KMS-11 (cell line): Measurements from ENCODE around the gene ZNF805.
A peak's percentile ranks its signal among the peaks of the same experiment; 100 is the strongest.

Experiments
- H2AFZ ChIP-seq: fragments of 200-600 bp; sonication (generic); 2 replicates; pipeline ENCODE4 v1.6.1; 2016; ENCODE audit warnings: antibody characterized with exemption, mixed run types, low read depth
- H3K27ac ChIP-seq: fragments of 200-600 bp; sonication (generic); 2 replicates; pipeline ENCODE4 v1.6.1; 2016; ENCODE audit warnings: mild to moderate bottlenecking, mixed run types
- H3K27me3 ChIP-seq: fragments of 200-600 bp; sonication (generic); 2 replicates; pipeline ENCODE4 v1.6.1; 2017; ENCODE audit warnings: mild to moderate bottlenecking, low read depth, mixed run types, moderate library complexity; ENCODE audit not compliant: insufficient read depth
- H3K36me3 ChIP-seq: fragments of 200-600 bp; sonication (generic); 2 replicates; pipeline ENCODE4 v1.6.1; 2017; ENCODE audit warnings: mild to moderate bottlenecking, mixed run types; ENCODE audit not compliant: insufficient read depth
- H3K4me1 ChIP-seq: fragments of 200-600 bp; sonication (generic); 2 replicates; pipeline ENCODE4 v1.6.1; 2016; ENCODE audit warnings: mild to moderate bottlenecking, low read depth, mixed run types; ENCODE audit not compliant: poor library complexity, severe bottlenecking
- H3K4me2 ChIP-seq: fragments of 200-600 bp; sonication (generic); 2 replicates; pipeline ENCODE4 v1.7.0; 2016; ENCODE audit warnings: mild to moderate bottlenecking, mixed run types
- H3K4me3 ChIP-seq: fragments of 200-600 bp; sonication (generic); IDR thresholded peaks from 2 replicates; pipeline ENCODE4 v1.6.1; 2017; ENCODE audit warnings: low read depth, low read length, mixed read lengths; ENCODE audit not compliant: insufficient read depth
- H3K79me2 ChIP-seq: fragments of 200-600 bp; sonication (generic); 2 replicates; pipeline ENCODE4 v1.6.1; 2016; ENCODE audit warnings: low read depth, mixed run types; ENCODE audit not compliant: insufficient read depth
- H3K9ac ChIP-seq: fragments of 200-600 bp; sonication (generic); 2 replicates; pipeline ENCODE4 v1.6.1; 2016; ENCODE audit warnings: mild to moderate bottlenecking, mixed run types
- H4K20me1 ChIP-seq: fragments of 200-600 bp; sonication (generic); 2 replicates; pipeline ENCODE4 v1.6.1; 2016; ENCODE audit warnings: mild to moderate bottlenecking, mixed run types; ENCODE audit not compliant: insufficient read depth
- TF ChIP-seq, protein P1 (sequence below): fragments of 200-600 bp; sonication (generic); conservative IDR thresholded peaks from 2 replicates; pipeline ENCODE4 v1.6.1; 2017; ENCODE audit warnings: low read depth, mild to moderate bottlenecking, antibody characterized with exemption, low read length, moderate library complexity, mixed read lengths

ZNF805 gene

DNA sequence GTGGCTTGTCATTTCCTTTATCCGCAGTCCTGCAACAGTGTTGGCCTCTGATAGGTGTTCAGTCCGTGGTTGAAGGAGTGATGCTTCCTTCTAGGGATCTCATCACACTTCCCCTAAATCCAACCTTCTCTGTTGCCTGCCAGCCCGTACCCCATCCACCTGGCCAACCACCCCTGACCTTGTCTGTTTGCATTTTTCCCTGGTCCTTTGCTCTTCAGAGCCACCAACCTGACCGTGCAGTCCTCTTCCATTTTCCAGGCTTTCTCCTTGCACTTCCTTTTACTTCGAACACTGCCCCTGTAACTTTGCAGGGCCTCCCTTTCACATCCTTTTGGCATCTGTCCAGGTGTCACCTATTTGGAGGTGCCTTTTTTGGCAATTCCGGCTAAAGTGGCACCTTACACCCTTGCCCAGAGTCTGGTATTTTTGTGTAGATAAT lies 40.5 kb downstream of the ZNF805 start:
- Histone ChIP-seq H3K9ac (peak overlapping the region; percentile 98), H3K36me3 (peaks cover 13% of the 10 kb centered on the region; the same call in 1 of the 2 replicates)
- TF ChIP-seq, protein P1, sequence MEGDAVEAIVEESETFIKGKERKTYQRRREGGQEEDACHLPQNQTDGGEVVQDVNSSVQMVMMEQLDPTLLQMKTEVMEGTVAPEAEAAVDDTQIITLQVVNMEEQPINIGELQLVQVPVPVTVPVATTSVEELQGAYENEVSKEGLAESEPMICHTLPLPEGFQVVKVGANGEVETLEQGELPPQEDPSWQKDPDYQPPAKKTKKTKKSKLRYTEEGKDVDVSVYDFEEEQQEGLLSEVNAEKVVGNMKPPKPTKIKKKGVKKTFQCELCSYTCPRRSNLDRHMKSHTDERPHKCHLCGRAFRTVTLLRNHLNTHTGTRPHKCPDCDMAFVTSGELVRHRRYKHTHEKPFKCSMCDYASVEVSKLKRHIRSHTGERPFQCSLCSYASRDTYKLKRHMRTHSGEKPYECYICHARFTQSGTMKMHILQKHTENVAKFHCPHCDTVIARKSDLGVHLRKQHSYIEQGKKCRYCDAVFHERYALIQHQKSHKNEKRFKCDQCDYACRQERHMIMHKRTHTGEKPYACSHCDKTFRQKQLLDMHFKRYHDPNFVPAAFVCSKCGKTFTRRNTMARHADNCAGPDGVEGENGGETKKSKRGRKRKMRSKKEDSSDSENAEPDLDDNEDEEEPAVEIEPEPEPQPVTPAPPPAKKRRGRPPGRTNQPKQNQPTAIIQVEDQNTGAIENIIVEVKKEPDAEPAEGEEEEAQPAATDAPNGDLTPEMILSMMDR: no peak

DNA sequence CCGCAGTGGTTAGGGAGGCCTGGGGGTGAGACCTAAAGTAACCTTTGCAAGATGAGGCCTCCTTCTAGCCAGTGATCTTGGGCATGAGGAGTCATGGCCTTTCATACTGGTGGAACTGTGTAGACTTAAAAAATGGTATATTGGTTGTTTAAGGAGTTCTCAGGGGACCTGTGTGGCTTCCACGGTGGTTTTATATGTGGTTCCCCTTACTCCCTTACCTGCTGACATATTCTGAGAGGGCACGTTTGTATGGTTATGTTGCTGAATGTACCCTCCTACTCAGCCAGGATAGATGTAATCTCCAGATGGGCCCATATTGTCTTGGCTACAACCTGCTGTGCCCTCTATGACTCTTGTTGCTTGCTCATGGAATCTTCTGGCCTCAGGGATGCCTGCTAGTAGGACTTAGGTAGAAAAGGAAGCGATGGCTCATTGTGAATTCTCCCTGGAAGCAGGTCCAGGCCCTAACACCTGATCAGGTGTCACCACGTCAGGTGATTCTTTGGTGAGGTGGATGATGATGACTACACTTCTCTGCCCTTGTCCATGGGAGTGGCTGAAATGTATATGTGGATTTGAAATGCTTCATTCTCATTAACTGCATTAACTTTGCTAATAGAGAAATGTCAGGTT lies 41.7 kb downstream of the ZNF805 start:
- Histone ChIP-seq H4K20me1 (no peaks in the 10 kb centered on the region), H2AFZ (no peak overlapping the region), H3K36me3 (peaks cover 20% of the 10 kb centered on the region; the same call in 1 of the 2 replicates), H3K27ac (no peak overlapping the region), H3K27me3 (no peaks in the 10 kb centered on the region), H3K4me2 (peak overlapping the region; percentile 83; the same call in 1 of the 2 replicates), H3K4me1 (peaks cover 18% of the 10 kb centered on the region), H3K79me2 (peaks cover 59% of the 10 kb centered on the region), H3K4me3 (no peak overlapping the region), H3K9ac (no peak overlapping the region)
- TF ChIP-seq, protein P1: no peak

More for the DNA sequence above, 40.5 kb downstream of the ZNF805 start:
- Histone ChIP-seq H3K4me2 (peak overlapping the region; percentile 83), H3K4me3 (no peak overlapping the region), H2AFZ (peak overlapping the region; percentile 93), H3K27ac (peak overlapping the region; percentile 92), H3K79me2 (peaks cover 53% of the 10 kb centered on the region), H3K4me1 (peaks cover 18% of the 10 kb centered on the region), H4K20me1 (no peaks in the 10 kb centered on the region), H3K27me3 (no peaks in the 10 kb centered on the region)

DNA sequence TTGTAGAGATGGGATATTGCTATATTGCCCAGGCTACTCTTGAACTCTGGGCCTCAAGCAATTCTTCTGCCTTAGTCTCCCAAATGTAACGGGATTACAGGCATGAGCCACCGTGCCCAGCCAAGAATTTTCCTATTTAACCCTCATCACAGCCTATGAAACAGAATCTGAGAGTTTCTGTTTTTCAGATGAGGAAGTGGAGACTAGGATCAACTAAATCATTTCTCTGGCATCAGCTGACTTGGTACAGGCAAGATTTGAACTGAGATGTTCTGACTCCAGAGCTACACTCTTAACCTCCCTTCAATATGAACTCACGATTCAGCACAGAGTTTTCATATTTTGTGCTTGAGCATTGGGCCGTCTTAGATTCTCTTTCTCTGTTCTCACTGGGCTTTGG lies 47.9 kb downstream of the ZNF805 start:
- H4K20me1 ChIP-seq: no peaks in the 10 kb centered on the region
- no peak overlapping the region for H3K27ac ChIP-seq
- peaks cover 66% of the 10 kb centered on the region for H3K36me3 ChIP-seq
- H3K9ac ChIP-seq: no peak overlapping the region
- no peak overlapping the region for H2AFZ ChIP-seq
- no peak overlapping the region for H3K4me3 ChIP-seq
- no peaks in the 10 kb centered on the region for H3K4me1 ChIP-seq
- H3K4me2 ChIP-seq: no peak overlapping the region
- TF ChIP-seq, protein P1: no peak
- H3K79me2 ChIP-seq: peaks cover 47% of the 10 kb centered on the region
- no peaks in the 10 kb centered on the region for H3K27me3 ChIP-seq

DNA sequence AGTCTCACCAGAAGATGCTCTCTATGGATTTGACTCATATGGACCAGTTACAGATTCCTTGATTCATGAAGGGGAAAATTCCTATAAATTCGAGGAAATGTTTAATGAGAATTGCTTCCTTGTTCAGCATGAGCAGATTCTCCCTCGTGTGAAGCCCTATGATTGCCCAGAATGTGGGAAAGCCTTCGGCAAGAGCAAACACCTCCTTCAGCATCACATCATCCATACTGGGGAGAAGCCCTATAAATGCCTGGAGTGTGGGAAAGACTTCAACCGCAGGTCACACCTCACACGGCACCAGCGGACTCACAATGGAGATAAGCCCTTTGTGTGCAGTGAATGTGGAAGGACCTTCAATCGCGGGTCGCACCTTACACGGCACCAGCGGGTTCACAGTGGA lies 50.5 kb downstream of the ZNF805 start:
- H3K4me3 ChIP-seq: no peak overlapping the region
- no peak overlapping the region for H2AFZ ChIP-seq
- no peaks in the 10 kb centered on the region for H3K4me1 ChIP-seq
- no peaks in the 10 kb centered on the region for H3K27me3 ChIP-seq
- H3K27ac ChIP-seq: no peak overlapping the region
- H3K9ac ChIP-seq: no peak overlapping the region
- no peaks in the 10 kb centered on the region for H4K20me1 ChIP-seq
- TF ChIP-seq, protein P1: no peak
- peaks cover 30% of the 10 kb centered on the region; the same call in 1 of the 2 replicates for H3K79me2 ChIP-seq
- H3K4me2 ChIP-seq: no peak overlapping the region
- H3K36me3 ChIP-seq: peaks cover 53% of the 10 kb centered on the region
